NCI-H774 (cell line): ENCODE results near the gene SLITRK3.
A peak's percentile ranks its signal among the peaks of the same experiment; 100 is the strongest.

Experiments
- DNase-seq: peaks from one replicate; lab custom pipeline; 2025; lab: John Stamatoyannopoulos, UW

SLITRK3 gene

GRCh38 chr3:165195640-165196576, at the start of gene SLITRK3:
SLITRK3 (minus strand) TSS chr3:165196384; CDS start chr3:165190830, 5,554 bp downstream.
- DNase-seq, result peak; percentile 51

DNA sequence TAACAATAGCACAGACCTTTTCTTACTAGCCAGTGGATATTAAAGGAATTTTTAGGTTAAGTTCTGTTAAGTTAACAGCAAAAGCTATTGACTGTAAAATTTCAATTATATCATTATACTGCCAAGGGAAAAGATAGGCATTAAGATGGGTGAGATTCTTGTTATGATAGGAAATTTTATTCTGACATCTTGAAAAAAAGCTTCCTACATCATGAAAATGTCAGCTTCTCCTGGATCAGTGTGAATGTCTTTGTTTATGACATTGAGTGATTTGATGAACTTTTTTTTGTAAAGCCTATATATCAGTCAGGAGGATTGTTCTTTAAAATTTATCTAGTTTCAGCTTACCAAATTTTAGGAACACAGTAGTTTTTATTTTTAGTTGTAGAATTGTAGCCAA, 47.4 kb upstream of the SLITRK3 start:
- DNase-seq, result no peak

- no peak for DNase-seq
Observed at GRCh38 chr3:165233501-165234195, 37.5 kb upstream of the SLITRK3 start.

- no peak for DNase-seq
Observed at GRCh38 chr3:165225604-165226003, 29.4 kb upstream of the SLITRK3 start.

DNA sequence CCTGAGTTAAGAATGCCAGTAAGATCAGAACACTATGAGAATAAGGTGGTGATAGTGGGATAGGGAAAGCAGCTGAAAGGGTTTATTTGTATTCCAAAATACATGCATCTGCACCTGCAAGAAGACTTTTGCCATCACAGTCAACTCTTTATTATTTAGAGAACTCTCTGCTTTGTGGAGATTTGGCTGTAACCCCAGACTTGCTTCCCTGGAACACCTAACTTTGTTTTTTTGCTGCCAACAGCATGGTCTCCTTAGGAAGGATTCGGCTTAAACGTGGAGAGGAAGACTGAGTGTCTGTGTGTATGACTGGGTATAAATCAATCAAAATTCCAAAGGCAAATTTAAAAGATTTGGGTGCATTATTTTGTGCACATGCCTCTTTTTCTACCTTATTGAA, 21.6 kb upstream of the SLITRK3 start:
- no peak for DNase-seq

GRCh38 chr3:165212580-165212979, 16.4 kb upstream of the SLITRK3 start:
- DNase-seq, result no peak

DNA sequence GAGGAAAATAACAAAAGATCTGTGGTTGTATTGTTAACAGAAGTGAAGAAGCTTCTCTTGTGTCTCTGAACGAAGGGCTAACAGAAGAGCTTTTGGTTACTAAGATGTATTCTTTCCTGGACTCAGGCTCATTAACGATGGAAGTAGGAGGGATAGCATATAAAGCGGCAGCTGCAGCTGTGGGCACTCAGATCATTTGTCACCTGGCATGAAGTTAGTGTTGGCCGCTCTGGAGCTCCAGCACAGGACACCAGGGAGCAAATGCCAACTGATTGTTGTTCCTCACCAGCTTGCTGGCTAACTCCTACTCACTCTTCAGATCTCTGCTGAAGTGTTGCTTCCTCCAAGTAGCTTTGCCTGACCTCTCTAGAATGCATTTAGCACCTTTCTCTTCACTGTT, 15.5 kb upstream of the SLITRK3 start:
- peak; percentile 55 for DNase-seq

DNA sequence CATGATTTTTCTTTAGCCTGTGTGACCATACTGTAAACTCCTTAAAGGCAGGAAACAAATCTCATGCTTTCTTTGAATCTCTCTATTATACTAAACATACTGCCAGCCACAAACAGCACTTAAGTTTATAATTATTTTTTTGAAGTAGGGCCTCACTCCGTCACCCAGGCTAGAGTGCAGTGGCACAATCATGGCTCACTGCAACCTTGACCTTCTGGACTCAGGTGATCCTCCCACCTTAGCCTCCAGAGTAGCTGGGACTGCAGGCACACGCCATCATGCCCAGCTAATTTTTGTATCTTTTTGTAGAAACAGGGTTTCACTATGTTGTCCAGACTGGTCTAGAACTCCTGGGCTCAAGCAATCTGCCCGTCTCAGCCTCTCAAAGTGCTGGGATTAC, 14.5 kb upstream of the SLITRK3 start:
- no peak for DNase-seq

GRCh38 chr3:165210132-165210531, 13.9 kb upstream of the SLITRK3 start:
- peak; percentile 22 for DNase-seq

GRCh38 chr3:165206454-165207266, 10.5 kb upstream of the SLITRK3 start:
- DNase-seq, result peak; percentile 95

GRCh38 chr3:165204445-165204844, 8.3 kb upstream of the SLITRK3 start:
- no peak for DNase-seq

DNA sequence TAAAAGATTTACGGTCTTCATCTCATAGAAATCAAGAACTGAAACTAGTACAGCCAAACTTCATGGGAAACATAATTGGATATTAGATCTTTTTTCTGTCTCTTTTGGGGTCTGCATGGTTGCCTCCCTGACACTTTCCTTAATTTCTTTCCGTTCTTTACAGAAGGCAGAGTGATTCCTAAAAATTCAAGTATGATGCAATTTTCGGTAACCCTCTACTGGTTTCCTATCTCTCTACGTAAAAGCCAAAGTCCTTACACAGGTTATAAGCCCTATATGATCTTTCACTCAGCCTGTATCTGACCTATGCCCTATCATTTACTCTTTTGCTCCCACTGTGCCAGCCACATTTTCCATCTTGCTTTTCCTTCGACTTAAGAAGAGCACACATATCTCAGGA, 6.8 kb upstream of the SLITRK3 start:
- no peak for DNase-seq

GRCh38 chr3:165201964-165202363, 5.8 kb upstream of the SLITRK3 start:
- DNase-seq, result no peak

DNA sequence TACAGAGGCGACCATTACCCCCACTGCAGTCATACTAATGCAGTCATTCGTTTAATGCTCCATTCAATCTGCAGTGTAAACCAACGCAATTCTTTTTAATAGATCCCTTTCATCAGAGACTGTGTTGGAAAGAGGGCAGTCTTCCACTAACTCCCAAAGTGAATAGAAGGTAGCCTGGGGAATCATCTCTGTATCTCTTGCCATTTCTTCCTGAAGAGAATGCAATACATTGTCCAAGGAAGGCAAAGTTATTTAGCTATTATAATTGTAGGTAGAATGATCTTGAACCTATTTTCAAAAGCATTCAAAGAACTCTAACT, 1.3 kb upstream of the SLITRK3 start:
- no peak for DNase-seq

DNA sequence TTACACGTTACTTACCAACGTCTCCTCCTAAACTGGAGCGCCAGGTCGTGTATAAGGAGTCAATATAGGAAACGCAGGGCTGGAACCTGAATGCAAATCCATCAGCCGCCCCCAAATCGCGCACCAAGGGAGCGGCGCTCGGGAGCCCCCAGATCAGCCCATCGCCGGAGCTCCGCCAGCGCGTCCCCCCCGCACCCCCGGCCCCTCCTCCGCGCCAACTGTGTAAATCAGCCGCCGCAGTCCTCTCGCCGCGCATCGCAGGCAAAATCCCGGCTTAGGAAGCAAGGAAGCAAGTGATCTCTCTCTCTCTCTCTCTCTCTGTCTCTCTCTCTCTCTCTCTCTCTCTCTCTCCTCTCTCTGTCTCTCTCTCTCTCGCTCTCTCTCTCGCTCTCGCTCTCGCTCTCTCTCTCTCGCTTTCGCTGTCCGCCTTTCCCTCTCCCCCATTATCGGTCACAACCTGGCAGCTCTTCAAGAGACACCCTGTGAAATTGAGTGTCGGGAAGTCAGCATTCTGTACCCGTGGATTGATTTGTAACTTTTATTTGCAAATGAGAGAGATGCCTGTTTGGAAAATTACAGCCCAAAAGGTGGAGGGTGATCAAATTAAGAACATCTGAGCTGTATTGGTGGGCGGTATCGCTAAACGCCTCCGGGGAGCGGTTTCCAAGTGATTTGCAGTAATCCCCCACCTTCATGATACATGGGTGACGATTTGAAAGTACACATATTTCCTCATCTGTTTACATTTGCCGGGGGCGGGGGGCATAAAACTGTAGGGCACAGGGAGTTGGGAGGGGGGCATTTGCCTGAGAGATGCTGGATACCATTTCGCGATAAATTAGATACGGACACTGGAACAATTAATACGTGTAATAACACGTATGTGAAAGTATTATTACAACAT, 645 bp upstream of the SLITRK3 start:
- DNase-seq, result peak; percentile 87

GRCh38 chr3:165195241-165195639, 944 bp downstream of the SLITRK3 start:
- no peak for DNase-seq

DNA sequence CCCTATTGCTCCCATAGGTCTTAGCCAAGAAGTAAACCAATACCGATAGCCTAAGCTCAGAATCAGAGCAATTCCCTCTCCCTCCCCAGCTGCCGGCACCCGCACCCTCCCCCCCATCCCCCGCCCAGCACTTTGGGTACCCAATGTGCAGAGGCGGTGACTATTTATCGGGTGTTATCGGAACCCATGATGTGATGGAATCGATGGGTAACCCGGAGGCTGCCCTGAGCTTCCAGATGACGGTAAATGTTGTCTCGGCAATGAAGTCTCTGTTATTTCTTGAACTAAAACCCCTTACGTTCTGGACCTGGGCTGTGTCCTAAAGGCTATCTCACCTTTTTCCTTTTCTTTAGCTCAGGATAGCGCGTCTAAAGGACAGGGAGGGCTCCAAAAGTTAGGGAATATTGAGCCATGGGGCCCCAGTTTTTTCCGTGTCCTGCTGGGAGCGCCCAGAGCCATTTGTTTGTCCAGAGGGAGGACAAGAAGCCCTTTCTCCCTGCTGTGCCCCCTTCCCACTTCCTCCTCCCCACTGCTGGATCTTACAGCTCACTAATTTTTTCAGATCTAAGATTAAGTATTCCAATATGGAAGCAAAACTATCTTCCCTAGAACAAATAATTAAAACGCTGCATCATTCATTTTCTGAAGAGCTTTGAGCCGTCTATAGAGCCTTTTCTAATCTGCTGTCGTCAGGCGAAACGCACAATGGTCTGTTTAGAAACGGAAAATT, 1.5 kb downstream of the SLITRK3 start:
- DNase-seq, result no peak

DNA sequence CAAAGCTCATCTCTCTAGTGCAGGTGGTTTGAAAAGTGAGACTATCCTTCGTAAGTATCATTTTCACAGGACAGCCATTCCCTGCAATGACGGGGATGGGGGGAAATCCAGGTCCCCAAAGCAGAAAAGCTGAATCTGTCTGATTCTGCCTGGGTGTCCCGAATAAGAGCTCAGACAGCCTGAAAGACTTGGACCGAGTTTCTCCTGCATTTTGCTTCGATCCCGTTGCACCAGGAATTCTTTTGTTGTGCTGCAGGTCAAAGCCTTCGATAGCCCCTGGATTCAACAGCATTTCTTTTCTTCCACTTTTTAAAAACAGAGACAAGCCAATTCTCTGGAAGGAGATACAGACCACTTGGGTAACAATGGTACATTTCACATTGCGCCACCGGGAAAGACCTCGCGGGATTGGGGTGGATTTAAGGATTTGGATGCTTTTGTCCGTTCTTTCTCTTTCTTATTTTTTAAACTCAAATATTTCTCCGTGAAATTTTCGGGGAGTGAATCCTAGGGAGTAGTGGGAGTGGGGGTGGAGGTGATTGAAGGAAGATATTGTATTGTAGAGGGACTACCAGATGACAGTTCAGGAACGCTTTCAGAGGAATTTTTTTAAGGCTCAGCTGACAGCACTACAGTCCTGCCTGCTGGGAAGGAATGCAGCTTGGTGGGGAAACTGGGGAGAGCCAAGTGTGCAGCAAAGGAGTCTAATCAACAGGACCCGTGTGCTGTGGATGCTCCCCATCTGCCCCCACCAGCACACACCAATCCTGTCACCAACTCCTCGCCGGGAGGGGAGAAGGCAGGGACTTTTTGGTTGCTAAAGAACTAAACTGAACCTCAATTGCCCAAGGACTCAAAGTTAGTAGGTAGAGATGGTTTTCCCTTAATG, 2.6 kb downstream of the SLITRK3 start:
- DNase-seq, result no peak

DNA sequence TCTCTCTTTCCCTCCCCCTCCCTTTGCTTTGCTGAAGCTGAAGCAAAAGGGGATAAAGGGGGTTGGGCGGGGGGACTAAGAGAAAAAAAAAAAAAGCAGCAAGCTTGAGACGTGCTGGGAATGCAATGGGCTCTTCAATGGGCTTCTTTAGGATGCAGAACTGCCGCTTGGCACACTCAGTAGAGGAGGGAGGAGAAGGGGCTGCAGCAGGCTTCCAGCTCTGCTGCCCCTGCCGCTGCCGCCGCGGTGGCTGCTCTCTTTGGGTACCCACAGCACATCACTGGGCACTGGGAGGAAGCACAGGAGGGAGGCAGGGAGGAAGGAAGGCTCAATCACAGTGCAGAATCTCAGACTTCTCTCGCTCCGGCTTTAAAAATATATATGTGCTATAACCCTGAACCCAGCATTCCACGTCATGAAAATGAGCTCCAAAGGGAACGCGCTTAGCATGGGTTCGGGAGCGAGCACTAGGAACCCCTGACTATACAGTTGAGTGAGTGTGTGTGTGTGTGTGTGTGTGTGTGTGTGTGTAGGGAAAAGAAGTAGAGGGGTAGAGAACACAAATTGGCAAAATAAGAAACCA, 3.5 kb downstream of the SLITRK3 start:
- no peak for DNase-seq
